Measurements from ENCODE around the gene HOXB9.

GRCh38 chr17:48605991-48606891, 19.9 kb downstream of the HOXB9 start:
- TF ChIP-seq CTCF (IDR thresholded peaks at IDR 0.05) (no peak), POLR2A (IDR thresholded peaks at IDR 0.05) (no peak)

Data from testis (tissue), 2 donors.